Smooth muscle cell (in vitro differentiated cells): ENCODE results near the gene ZNF827. TPM values are rescaled to one million over a fixed set of nuclear protein-coding genes. Genes with fewer than 3 reads are reported as not detected.

Experiments used
- DNase-seq: peaks from one replicate; lab custom pipeline; 2025; ENCODE audit not compliant: unreplicated experiment; lab: John Stamatoyannopoulos, UW
- H2AFZ ChIP-seq: fragments of 200-600 bp; sonication (generic); 2 replicates; pipeline ENCODE4 v1.6.0; 2016; ENCODE audit warnings: antibody characterized with exemption, low read depth, mild to moderate bottlenecking
- H3F3A ChIP-seq: fragments of 200-600 bp; sonication (generic); 2 replicates; pipeline ENCODE4 v1.6.0; 2017; ENCODE audit warnings: antibody characterized with exemption, low read depth
- H3K27ac ChIP-seq: fragments of 200-600 bp; sonication (generic); 2 replicates; pipeline ENCODE4 v1.5.1; 2016; ENCODE audit warnings: low read depth, mild to moderate bottlenecking
- H3K27me3 ChIP-seq: fragments of 200-600 bp; sonication (generic); 2 replicates; pipeline ENCODE4 v1.6.1; 2016; ENCODE audit warnings: low read depth, mild to moderate bottlenecking
- H3K36me3 ChIP-seq: fragments of 200-600 bp; sonication (generic); 2 replicates; pipeline ENCODE4 v1.5.1; 2016; ENCODE audit warnings: low read depth
- H3K4me1 ChIP-seq: fragments of 200-600 bp; sonication (generic); 2 replicates; pipeline ENCODE4 v1.5.1; 2016; ENCODE audit warnings: low read depth
- H3K4me2 ChIP-seq: fragments of 200-600 bp; sonication (generic); 2 replicates; pipeline ENCODE4 v1.6.0; 2016; ENCODE audit warnings: mild to moderate bottlenecking
- H3K4me3 ChIP-seq: fragments of 200-600 bp; sonication (generic); 2 replicates; pipeline ENCODE4 v1.5.1; 2016; ENCODE audit warnings: mild to moderate bottlenecking
- H3K79me2 ChIP-seq: fragments of 200-600 bp; sonication (generic); 2 replicates; pipeline ENCODE4 v1.6.0; 2016; ENCODE audit warnings: low read depth, mild to moderate bottlenecking
- H3K9ac ChIP-seq: fragments of 200-600 bp; sonication (generic); 2 replicates; pipeline ENCODE4 v1.6.0; 2016; ENCODE audit warnings: low read depth
- H3K9me3 ChIP-seq: fragments of 200-600 bp; sonication (generic); replicated peaks from 2 replicates; pipeline ENCODE4 v1.5.1; 2016; ENCODE audit warnings: low read depth
- H4K20me1 ChIP-seq: fragments of 200-600 bp; sonication (generic); 2 replicates; pipeline ENCODE4 v1.6.0; 2016; ENCODE audit warnings: low read depth
- CTCF ChIP-seq: fragments of 200-600 bp; sonication (generic); IDR thresholded peaks from 2 replicates; pipeline ENCODE4 v1.5.1; 2017; ENCODE audit warnings: borderline replicate concordance, mild to moderate bottlenecking, antibody characterized with exemption; ENCODE audit not compliant: insufficient read depth, poor library complexity, severe bottlenecking
- WGBS: methylation state at CpG from one replicate; pipeline ENCODE4 v1.1.7; 2016; ENCODE audit warnings: low lambda C conversion rate; 5-methylcytosine and 5-hydroxymethylcytosine counted together
- polyA plus RNA-seq: library from polyadenylated mRNA; unstranded; fragments of >200 nt; fragmentation: Nextera tagmentation; extraction: Ambion mirVana; gene quantifications from 2 replicates; pipeline ENCODE4 v1.2.1, GENCODE V29; 2016
- total RNA-seq: library from RNA; depleted of rRNA; stranded (reverse); fragments of >200 nt; gene quantifications from 2 replicates; pipeline ENCODE4 v1.2.3, GENCODE V29; 2014

ZNF827 gene
- total and polyA plus RNA-seq, 2 experiments from 2014 or later: 6.5 to 12.8 TPM

GRCh38 chr4:145885666-145886065, 53.0 kb downstream of the ZNF827 start:
- 93% methylated on average over 9 of the region's 9 CpGs for WGBS
- TF ChIP-seq CTCF: no peak

GRCh38 chr4:145884775-145885174, 53.8 kb downstream of the ZNF827 start:
- H3K36me3 ChIP-seq: no peaks in the 10 kb centered on the region
- no peak overlapping the region for H2AFZ ChIP-seq
- H3K4me3 ChIP-seq: no peak overlapping the region
- TF ChIP-seq CTCF: no peak
- H3K27ac ChIP-seq: no peak overlapping the region
- 98% methylated on average over 1 of the region's 1 CpG for WGBS
- no peaks in the 10 kb centered on the region for H3F3A ChIP-seq
- peaks cover 7% of the 10 kb centered on the region for H3K79me2 ChIP-seq
- no peak for DNase-seq
- H3K27me3 ChIP-seq: no peaks in the 10 kb centered on the region
- no peak overlapping the region for H3K9ac ChIP-seq
- no peak overlapping the region for H3K4me2 ChIP-seq
- H4K20me1 ChIP-seq: peaks cover 12% of the 10 kb centered on the region
- H3K9me3 ChIP-seq: no peaks in the 10 kb centered on the region
- H3K4me1 ChIP-seq: no peaks in the 10 kb centered on the region

More at GRCh38 chr4:145885666-145886065, 53.0 kb downstream of the ZNF827 start:
- Histone ChIP-seq H3K9ac (no peak overlapping the region), H3K27me3 (no peaks in the 10 kb centered on the region), H4K20me1 (peaks cover 10% of the 10 kb centered on the region), H3K4me3 (no peak overlapping the region), H3K9me3 (no peaks in the 10 kb centered on the region), H3F3A (no peaks in the 10 kb centered on the region), H3K36me3 (peaks cover 4% of the 10 kb centered on the region), H3K79me2 (peaks cover 7% of the 10 kb centered on the region), H3K4me1 (no peaks in the 10 kb centered on the region), H3K27ac (no peak overlapping the region), H3K4me2 (no peak overlapping the region), H2AFZ (no peak overlapping the region)
- DNase-seq: no peak

- no peaks in the 10 kb centered on the region for H3K27me3 ChIP-seq
- DNase-seq: no peak
- no peak for TF ChIP-seq CTCF
- 73% methylated on average over 4 of the region's 4 CpGs for WGBS
- no peaks in the 10 kb centered on the region for H3K36me3 ChIP-seq
- peaks cover 23% of the 10 kb centered on the region for H4K20me1 ChIP-seq
- H3K27ac ChIP-seq: no peak overlapping the region
- H2AFZ ChIP-seq: no peak overlapping the region
- no peaks in the 10 kb centered on the region for H3K4me1 ChIP-seq
- H3K79me2 ChIP-seq: peaks cover 7% of the 10 kb centered on the region
- H3F3A ChIP-seq: no peaks in the 10 kb centered on the region
- H3K4me3 ChIP-seq: no peak overlapping the region
- H3K4me2 ChIP-seq: no peak overlapping the region
- H3K9me3 ChIP-seq: no peaks in the 10 kb centered on the region
- no peak overlapping the region for H3K9ac ChIP-seq
These were observed 55.4 kb downstream of the ZNF827 start for GRCh38 chr4:145883101-145883694.

GRCh38 chr4:145882604-145883003, 56.0 kb downstream of the ZNF827 start:
- no peak overlapping the region for H2AFZ ChIP-seq
- no peak for DNase-seq
- 98% methylated on average over 7 of the region's 7 CpGs for WGBS
- H3K4me3 ChIP-seq: no peak overlapping the region
- H3K27ac ChIP-seq: no peak overlapping the region
- H3K27me3 ChIP-seq: no peaks in the 10 kb centered on the region
- H3K9ac ChIP-seq: no peak overlapping the region
- no peaks in the 10 kb centered on the region for H3K36me3 ChIP-seq
- no peaks in the 10 kb centered on the region for H3F3A ChIP-seq
- no peaks in the 10 kb centered on the region for H3K9me3 ChIP-seq
- no peak for TF ChIP-seq CTCF
- H4K20me1 ChIP-seq: peaks cover 29% of the 10 kb centered on the region
- peaks cover 7% of the 10 kb centered on the region for H3K79me2 ChIP-seq
- no peaks in the 10 kb centered on the region for H3K4me1 ChIP-seq
- no peak overlapping the region for H3K4me2 ChIP-seq
